ENCODE data around the gene CPXM2.

Gene CPXM2

DNA sequence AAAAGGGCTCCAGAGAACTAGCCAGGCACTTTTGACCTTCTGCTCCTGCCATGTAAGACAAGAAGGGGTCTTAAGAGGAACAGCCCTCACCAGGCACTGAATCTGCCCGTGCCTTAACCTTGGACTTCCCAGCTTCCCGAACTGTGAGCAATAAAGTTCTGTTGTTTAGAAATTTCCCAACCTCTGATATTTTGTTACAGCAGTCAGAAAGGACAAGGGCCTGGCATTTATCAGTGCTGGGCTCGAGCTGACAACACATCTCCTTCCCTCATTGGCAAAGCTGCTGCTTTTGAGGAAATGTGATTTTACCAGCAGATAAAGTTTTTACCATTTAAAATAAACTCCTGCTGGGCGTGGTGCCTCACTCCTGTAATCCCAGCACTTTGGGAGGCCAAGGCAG is 122.0 kb downstream of the CPXM2 start:
- no peak for DNase-seq

DNA sequence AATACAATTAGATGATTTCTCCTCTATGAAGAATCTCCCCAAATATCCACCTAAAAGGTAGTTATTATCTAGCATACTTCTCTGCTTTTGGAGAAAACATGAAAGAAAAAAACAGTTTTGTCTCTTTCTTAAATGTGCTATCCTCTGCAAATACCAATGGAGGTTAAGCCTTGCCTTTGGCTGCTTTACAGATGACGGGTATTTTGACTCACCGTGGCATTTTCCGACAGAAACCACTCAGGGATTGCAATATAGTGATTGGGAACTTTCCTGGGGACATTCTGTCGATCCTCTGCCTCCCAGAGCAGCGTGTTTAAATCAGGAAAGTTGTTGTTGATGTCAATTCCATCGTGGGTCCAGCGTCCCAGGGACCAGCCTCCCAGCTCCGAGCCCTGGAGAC is 124.8 kb downstream of the CPXM2 start:
- DNase-seq: no peak

DNA sequence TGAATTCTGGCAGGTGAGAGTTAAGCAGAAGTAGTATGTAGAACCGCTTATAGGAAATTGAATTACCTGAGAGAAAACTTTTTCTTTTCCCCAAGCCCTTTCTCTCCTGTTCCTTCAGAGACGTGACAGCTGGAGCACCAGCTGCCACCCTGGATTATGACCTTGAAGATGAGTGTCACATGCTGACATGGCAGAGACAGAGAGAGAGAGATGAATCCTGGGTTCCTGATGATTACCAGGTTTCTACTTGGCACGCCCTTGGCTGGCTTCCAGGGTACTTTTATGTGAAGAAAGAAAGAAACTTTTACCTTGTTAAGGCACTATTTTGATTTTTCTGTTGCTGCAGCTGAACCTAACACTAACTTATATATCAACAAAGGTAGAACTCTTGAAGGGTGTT is 125.6 kb downstream of the CPXM2 start:
- DNase-seq: no peak

DNA sequence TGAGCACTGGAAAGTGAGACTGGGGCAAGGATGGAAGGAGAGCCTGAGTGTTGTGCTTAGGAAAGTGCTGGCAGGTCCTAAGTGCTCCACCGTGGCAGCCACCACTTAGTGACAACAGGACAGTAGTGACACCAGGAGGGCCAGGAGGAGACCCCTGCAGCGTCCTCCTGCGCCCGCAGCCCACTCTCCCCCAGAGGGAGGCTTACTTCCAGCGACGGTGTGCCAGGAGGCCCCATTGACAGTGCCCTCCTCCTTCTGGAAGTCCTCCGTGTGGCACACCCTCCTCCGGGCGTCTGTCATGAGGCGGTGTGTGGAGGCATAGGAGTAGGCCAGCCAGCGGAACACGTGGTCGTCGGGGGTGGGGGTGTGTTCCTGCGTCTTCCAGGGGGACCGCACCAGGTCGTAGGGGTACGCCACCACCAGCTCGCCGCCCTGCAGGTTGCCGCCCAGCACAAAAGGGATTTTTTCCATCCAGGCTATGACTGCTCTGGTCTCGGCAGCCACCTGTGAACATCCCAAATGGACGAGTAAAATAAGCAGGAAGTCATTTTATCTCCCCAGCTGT is 129.9 kb downstream of the CPXM2 start:
- no peak for DNase-seq

DNA sequence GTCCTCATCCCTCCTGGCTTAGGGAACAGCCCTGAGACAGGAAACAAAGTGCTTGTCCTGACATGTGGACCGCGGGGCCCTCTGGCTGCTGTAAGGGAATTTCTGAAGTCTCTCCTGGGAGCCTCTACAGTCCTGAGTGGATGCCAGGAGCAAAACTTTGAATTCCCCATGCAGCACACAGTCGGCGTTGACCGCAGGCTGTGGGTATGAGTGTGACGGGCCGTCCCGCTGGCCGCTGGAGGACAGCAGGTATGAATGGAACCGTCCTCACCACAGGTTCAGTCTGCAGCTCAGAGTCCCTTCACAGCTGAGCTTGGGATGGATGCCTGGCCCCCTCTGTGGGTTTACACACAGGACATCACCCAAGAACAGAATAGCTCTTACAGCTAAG is 130.6 kb downstream of the CPXM2 start:
- DNase-seq: no peak

DNA sequence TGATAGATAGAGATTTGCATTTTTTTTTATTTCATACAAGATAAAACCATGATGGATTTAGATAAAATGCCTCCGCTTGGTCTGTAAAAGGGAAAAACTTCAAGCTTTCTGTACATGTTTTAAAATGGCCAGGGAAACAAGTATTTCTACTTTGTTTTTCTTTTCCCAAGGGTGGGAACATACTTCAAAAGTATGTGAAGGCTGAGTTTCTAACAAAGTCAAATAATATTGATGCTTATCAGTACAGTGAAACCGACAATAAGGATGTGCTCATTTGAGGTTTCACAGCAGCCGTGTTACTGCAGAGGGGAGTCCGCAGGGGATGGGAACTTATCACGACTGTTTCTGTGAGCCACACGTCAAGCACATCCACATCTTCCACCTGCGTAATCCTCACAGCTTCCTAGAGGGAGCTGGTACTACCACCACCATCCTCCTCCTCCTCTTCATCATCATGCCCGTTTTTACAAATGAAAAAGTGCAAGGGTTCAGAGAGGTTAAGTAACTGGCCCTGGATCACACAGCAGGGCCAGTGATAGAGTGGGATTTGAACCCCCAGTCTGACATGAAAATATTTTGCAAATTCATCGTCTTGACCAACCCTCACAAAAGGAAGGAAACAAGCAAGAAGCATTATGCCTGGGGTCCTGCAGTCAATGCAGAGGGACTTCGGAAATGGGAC is 131.1 kb downstream of the CPXM2 start:
- no peak for DNase-seq

DNA sequence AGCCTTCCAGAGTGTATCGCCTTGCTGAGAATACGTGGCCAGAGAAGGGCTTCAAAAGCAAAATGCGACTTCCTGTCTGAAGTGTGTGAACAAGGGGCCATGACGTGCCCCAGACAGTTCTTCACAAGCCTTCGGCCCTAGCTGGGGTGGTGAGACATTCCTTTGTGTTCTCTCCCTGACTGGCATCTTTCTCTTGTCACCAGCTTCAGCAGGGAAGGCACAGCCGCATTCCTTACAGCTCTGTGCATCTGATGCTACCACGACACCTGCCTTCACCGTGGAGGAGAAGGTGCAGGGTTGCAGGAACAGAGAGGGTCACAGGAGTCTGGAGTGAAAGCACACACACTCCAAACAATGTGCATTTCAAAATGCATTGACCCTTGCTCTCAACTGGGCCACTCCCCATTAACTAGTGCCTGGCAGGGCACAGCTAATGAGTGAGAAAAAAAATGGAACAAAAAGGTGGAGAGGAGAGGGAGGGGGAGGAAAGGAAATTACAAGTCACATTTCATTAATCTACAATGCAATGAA is 132.0 kb downstream of the CPXM2 start:
- DNase-seq: no peak

DNA sequence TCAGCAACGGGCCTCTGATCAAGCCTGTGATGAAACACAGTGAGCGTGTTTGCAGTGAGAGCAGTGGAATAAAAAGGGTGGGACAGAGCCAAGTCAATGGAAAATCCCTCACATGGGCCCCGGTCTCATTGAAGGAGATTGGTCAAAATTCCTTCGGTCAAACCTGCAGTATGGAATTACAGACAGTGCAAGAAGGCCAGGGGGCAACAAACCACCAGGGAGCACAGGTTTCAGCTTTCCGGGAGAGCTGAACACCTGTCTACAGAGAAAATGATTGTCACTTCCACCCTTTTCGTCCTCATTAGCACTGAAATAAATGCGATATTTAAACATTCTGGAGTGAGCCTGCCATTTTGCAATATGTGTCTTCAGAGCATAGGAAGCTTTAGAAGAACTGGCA is 132.6 kb downstream of the CPXM2 start:
- DNase-seq: no peak

DNA sequence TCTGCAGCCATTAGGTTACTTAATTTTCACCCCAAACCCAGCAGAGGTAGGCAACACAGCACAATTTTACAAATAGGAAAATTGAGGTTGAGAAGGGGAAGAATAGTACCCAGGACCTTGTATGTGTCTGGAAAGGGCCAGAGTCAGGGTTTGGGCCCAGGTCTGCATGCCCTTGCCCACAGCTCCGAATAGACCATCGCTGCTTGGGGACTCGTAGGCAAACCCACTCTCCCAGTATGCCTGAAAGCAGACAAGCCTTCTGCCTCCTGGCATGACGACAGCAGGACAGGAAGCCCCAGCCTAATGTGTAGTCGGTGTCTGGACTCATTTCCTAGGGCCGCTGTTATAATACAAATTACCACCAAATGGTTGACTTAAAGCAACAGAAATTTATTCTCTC is 133.8 kb downstream of the CPXM2 start:
- no peak for DNase-seq

DNA sequence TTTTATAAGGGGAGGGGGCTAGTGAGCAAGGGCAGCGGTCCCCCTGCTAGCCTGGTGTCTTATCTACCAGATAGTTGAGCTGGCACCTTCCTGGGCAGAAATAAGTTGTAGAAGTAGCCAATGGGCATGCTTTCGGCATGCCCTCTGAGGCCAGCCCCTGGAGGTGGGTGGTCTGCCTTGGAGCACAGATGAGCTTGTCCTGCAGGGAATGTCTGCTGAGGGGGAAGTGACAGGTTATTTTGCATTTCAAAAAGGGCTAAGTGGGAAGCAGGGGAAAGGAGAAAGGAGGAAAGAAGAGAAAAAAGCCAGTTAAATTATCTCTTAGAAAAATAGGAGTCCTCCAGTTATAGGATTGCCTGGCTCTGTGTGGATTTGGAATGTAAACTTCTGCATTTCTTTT is 136.5 kb downstream of the CPXM2 start:
- no peak for DNase-seq

DNA sequence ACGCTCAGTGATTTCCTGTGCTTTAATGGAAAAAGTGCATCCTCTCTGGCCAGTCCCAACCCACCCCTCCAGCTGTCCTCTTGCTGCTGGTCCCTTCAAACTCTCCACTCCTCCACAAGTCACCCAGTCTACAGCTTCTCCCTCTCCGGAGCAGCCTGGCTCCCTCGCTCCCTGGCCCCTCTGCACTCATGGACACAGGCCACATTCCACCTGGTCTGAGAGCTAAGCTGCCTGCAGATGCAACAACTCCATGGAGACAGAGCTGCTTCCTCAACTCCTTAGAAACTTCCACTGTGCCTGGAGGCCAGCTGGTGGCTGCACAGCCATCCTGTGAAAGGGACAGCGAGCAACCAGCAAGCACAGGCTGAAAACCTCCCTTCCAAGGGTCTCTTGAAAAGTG is 137.5 kb downstream of the CPXM2 start:
- no peak for DNase-seq

DNA sequence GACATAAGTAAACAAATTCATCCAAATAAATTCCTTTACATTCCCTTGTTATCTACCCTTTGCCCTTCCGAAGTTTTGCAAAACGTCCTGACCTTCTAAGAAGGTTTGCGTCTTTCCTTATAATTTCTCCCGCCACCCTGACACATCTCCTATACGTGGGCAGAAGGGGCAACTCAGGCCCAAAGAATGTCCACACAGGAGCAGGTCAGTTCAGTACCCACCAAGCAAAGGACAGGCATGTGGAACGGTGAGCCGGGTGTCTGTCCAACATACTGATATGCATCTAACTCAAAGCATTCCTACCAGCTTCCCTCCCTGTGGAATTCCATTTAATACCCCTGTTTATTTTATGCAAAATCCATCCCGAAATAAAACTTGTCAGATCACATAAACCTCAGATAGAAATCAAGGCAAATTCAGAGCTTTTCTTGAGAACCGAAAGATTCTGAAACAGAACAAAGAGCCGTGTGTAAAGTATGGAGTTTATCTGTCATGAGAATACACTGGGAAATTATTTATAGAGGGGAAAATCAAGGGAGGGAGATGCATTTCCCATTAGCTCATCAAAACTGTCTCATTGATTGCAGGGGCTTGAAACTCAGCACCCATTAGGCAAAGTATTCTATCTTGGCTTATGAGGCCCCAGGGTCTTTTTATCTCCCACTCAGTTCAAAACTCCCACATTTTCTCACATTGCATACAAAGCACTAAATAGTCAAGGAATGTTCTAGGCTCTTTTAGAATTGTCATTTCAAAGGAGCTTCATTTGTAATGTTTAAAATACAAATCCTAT is 140.1 kb downstream of the CPXM2 start:
- DNase-seq: no peak

DNA sequence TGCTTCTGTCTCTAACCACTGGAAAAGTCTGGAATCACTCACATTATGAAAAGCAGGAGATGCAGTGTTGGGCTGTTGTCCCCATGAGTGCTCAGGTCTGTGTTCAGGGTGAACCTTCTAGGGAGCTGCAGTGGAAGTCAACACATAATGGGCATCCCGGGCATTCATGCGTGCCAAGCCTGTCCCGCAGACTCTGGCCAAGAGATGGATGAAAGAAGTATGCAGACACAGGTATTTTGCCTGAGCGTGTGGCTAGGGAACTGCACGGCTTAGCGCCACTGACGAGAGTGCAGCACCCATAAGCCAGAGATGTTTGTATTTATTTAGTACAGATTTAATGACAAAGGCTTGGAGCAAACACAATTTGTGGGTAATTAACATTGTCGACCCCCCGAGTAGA is 140.7 kb downstream of the CPXM2 start:
- DNase-seq: no peak

DNA sequence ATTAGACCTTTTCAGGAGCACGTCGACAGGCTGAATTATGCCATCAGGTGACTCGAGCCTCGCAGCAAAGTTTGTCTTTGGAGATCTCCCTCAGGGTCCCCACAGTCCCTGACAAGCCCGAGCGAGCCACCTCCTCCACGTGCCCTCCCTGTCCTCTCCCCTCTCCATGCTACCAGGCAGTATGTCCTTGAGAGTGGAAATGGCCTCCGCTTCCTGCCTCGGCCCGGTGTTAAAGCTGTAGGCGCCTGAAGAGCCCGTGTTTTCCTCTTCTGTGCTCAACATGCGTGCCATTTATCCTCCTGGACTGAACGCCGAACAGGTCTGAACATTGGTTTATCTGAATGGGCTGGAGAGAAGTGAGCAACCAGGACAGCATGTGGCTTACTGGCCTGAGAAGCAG is 142.9 kb downstream of the CPXM2 start:
- DNase-seq: no peak

DNA sequence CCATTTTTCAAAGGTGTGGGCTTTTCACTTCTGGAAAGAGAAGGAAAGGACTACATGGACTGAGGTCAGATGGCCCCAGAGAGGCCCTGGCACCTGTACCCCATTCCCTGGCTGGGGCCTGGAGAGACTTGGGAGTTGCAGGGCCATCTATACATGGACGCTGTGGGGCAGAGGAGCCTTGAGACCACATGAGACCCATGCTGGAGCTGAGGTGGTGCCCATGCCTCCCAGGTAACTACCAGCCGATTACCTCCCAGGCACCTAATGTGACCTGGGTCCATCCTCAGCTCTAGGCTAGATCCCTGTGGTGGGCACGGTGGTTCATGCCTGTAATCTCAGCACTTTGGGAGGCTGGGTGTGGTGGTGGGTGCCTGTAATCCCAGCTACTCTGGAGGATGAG is 144.2 kb downstream of the CPXM2 start:
- no peak for DNase-seq

DNA sequence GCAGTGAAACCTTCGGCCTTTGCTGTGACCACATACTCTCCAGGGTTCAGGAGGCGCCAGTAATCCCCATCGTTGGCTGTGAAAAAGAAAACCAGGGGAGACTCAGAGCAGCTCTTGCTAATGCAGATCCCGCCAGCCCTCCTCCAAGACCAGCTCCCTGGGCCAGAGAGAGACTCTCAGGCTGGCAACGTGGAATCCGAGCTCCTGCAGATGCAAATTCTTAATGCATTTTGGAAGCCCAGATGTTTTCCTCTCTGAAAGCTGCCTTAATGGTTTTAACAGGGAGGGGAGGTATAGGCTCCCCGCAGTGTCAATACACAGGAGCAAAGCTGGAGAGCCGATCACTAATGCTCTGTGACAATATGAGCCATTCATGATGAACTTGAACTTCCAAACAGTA is 144.7 kb downstream of the CPXM2 start:
- DNase-seq: no peak

DNA sequence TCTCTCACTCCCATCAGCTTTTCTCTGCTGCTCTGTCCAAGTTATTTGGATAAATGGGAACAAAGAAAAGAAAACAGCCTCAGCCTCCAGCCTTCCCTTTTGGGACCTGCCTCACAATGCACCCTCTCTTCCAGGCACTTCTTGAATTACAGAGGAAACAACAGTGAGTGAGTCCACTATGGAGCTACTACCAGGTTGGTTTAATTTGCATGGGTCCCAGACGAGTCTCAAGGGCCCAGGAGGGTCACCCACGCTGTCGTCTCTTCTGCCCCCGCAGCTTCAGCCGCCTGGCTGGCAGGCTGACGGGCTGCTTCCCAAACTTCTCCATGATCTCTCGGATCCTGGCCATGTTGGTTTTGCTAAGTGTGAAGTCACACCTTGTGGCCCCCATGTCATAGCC is 145.1 kb downstream of the CPXM2 start:
- DNase-seq: no peak

DNA sequence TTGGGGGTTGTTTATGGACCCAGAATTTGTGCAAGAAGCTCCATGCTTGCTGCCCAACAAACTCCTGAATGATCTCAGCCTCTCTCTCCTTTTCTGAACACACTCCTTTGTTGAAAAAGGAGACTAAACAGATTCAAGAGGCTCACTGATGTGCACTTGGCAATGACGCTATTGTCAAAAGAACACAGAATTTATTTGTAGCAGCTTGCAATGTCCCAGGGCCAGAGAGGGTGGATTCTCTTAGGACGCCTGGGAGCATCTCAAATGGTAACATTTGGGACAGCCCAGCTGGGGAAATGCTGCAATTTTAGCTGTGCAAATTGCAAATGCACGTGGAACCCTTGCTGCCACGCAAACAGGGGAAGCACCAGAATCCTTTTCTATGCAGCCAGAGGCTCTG is 145.5 kb downstream of the CPXM2 start:
- DNase-seq: no peak

DNA sequence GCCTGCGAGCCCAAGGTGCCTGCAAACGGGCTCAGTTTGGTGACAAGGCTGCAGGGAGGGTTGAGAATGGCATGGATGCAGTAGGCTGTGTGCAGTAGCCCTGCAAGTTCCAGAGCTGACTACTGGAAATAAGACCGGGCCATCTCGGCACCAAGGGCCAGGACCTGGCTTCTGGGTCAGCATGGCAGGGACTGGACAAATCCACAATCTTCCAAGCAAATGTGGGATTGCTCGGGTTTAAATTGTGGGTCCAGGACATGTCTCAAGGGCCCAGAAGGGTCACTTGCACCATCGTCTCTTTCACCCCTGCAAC is 147.4 kb downstream of the CPXM2 start:
- no peak for DNase-seq

DNA sequence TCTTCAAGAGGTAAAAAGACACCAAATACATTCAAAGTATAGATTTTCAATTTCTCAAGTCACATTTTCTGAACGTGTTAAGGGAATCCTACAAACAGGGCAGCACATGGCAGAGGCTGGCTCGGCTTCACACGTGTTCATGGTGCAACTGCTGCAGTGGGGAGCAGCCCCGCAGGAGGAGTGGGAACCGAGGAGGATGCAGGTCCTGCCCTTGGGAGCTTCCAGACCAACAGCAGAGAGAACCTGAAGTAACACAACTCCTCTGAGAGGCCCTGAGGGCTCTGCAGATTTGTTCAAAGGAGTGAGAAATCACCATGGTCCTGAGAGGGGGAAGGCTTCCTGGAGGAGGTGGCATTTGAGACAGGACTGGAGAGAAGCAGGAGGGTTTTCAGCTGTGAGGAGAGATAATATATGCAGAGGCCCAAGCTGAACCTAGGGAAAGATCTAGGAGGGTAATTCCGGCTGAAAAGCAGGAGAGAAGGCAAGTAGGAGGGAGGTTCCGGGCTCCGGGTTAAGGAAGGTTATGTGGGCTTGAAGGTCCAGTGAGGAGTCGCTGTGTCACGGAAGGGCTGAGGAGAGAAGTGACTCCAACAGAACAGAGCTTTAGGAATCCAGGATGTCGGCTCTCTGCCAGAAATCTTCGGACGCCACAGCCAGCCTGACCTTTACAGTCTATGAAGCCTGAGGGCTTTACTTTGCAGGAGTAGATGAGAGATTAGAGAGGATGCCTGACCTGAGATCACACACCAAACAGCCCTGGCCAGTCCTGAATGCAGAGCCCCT is 148.0 kb downstream of the CPXM2 start:
- DNase-seq: no peak

DNA sequence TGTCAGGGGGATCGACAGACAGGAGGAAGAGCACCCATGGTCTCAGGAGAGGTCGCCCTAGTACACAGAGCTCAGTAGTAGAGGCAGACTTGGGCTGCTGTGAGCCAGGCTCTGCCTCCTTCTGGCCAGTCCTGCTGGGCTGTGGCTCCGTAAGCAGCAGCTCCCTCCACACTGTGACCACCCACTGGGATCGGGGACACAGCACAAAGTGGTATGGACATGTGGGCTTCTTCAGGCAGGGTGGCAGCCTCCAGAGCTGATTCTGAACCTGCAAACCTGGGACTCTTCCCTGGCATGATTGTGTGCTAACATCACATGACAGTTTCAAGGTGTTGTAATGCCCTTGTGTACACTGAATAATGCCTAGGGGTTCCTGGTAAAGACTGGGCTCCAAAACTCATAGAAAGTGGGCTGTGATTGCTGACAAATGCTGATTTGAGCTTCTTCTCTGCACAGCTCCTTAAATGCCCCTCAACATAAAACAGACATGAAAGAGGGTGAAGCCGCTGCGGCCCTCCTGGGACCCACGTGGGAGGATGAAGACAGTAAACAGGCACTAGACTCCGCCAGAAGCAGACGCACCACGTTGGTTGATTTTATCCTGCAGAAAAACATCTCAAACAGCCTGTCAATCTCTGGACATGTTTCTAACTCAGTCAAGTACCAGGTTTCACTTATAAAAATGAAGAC is 148.7 kb downstream of the CPXM2 start:
- DNase-seq: no peak

DNA sequence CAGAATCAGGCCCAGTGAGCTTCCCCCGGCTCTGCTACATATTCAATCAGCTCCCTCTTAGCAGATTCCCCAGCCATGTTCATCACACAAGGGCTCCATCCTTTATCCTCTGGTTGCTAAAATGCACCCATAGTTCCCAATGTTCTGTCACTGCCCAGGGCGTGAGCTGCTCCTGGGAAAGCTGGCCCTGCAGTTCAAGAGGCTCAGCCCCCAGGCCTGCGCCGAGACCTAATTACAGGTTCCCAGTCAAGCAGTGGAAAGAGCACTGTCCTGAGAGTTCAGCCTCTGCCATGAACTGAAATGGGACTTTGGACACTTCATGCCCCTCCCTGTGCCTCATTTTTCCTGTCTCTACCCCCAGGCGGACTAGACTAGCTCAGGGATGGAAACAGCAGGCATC is 149.9 kb downstream of the CPXM2 start:
- DNase-seq: no peak

DNA sequence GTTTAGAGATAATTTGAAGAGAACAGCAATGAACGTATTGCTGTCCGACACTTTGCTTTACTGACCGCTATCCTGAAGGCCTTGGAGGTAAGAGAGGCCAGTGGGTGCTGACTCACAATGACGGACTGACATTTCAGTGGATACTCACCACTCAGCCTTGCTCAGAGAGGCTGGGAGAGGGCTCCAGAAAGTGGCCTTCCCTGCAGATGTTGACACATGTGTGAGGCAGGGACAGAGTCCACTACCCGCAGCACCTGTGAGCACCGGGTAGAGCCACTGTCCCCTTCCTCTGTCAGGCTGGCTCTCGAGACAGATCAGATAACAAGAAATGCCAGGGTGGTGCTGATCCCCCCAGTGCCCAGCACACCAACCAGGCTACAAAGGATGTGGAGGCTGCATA is 150.5 kb downstream of the CPXM2 start:
- no peak for DNase-seq

Data from suppressor macrophage (primary cell).